Middle frontal gyrus (tissue), 1 donor: ENCODE results near the gene RFX5.

ENCODE experiments used
- DNase-seq: peaks from one replicate; pipeline ENCODE4 v3.0.0-alpha.2; 2015; ENCODE audit warnings: low spot score; ENCODE audit errors: extremely low spot score

Gene RFX5

GRCh38 chr1:151325231-151325630, 21.8 kb downstream of the RFX5 start:
- DNase-seq = no peak

- no peak for DNase-seq
Measured at GRCh38 chr1:151324390-151324930, 22.6 kb downstream of the RFX5 start.

- no peak for DNase-seq
Measured at GRCh38 chr1:151318975-151319374, 28.1 kb downstream of the RFX5 start.

GRCh38 chr1:151315565-151316235, 31.4 kb downstream of the RFX5 start:
- DNase-seq = no peak

GRCh38 chr1:151314137-151314875, 32.7 kb downstream of the RFX5 start:
- peak; percentile 69 for DNase-seq

- no peak for DNase-seq
Measured at GRCh38 chr1:151313501-151313900, 33.6 kb downstream of the RFX5 start.

- no peak for DNase-seq
Measured at GRCh38 chr1:151312826-151313225, 34.2 kb downstream of the RFX5 start.

GRCh38 chr1:151312411-151312810, 34.6 kb downstream of the RFX5 start:
- DNase-seq = no peak

DNA sequence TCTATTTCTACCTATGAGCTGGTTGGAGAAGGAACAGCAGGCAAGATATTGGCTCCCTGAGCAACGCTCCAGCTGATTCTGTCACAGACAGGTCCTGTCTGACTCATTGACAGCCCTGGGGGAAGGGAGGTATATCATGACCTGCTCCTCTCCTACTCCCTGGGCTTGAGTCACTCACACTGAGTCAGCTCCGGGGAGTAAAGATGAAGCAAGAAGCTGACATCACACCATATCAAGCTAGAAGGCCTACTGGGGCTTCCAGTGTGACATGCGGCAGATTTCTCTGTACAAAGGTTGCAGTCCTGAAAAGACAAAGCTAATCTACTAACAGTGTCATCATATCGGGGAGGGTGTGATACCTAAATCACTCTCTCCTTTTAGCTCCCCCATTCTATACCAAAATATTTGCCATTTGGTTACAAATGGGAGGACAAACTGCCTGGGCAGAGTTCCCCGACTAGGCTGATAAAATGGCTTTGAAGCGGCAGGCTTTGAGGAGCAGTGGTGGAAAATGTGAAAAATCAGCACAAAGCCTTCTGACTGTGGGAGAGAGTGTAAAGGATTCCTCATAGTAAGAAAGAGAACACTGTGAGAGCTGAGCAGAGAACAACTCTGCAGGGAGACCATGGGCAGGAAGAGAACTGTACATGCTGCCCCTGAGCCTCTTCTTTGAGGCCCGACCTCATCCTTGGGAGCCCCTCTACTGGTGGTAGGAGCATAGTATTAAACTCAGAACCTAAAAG, 35.3 kb downstream of the RFX5 start:
- DNase-seq = no peak

- DNase-seq = no peak
Measured at GRCh38 chr1:151311011-151311410, 36.0 kb downstream of the RFX5 start.

DNA sequence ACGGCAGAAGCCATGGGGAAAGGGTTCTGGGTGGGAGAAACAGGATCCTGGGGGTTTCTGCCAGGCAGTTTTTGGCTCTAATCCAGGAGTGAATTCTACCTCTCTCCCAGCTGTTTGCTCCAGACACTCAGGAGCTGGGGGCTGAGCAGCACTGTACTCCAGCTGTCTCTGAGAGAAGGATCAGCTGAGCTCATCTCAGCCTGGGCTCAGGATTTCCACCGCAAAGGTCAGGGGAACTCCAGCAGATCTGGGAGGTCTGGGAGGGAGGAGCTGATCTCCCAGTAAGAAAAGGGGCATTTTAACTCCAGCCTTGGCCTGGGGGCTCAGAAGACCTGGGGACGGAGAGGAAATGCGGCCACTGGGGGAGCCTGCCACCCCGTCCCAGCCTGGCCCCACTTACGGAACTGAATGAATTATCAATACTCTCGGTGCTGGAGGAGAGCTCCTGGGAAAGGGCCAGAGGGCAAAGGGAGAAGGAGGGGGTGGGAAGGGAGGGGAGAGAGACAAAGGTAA, 37.2 kb downstream of the RFX5 start:
- no peak for DNase-seq

DNA sequence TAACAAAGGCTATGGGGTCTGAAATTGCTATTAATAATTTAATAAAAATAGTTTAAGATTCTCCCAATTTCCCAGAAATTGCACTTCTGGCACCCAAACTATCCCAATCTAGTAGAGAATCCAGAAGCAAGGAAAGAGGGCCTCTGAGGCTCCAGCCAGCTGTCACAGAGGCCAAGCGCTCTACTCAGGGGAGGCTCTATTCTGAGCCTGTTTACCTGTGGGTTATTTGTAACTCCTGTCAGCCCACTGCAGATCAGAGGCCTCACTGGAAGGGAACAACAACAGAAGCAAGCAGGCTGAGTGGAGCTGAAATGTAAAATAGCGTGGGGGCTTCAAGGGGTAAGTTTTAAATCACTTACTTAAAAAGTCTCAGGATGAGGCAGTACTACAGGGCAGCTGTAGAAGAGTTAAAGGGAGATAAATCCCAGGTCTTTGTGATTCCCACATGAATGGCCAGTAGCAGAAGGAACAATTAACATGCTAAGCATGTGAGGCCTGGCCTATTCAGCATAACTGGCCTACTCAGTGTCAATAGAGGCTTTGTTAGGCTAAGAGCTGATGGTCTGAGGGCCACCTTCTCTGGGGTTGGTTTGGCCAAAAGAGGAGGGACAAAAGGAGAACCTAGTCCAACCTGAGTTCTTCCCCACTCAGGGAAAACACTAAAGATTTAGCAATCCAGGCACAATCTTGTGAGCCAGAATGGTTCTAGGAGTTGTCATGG, 52.1 kb downstream of the RFX5 start:
- peak; percentile 53 for DNase-seq

- DNase-seq = no peak
Measured at GRCh38 chr1:151293093-151293492, 54.0 kb downstream of the RFX5 start.

GRCh38 chr1:151292207-151293030, 54.6 kb downstream of the RFX5 start:
- DNase-seq = no peak

- no peak for DNase-seq
Measured at GRCh38 chr1:151290709-151291303, 56.2 kb downstream of the RFX5 start.
